HG03354 (cell line): ENCODE results near the gene PRMT3.
"Not testable (repeated sequence)": the region's sequence is repeated elsewhere in the genome, so short reads cannot be mapped to it uniquely, and the experiment has no call there.

ENCODE experiments used
- ATAC-seq: cut with Tn5 transposase; IDR thresholded peaks from one replicate; pipeline ENCODE4 v1.9.1; 2021; ENCODE audit warnings: mild to moderate bottlenecking; ENCODE audit not compliant: unreplicated experiment, poor library complexity, severe bottlenecking

The PRMT3 gene

GRCh38 chr11:20493340-20493739 is 105.8 kb downstream of the PRMT3 start:
- ATAC-seq: no peak

- ATAC-seq: no peak
Measured at GRCh38 chr11:20497124-20497792, 109.7 kb downstream of the PRMT3 start.

- peak; percentile 88 for ATAC-seq
Measured at GRCh38 chr11:20501252-20501651, 113.7 kb downstream of the PRMT3 start.

DNA sequence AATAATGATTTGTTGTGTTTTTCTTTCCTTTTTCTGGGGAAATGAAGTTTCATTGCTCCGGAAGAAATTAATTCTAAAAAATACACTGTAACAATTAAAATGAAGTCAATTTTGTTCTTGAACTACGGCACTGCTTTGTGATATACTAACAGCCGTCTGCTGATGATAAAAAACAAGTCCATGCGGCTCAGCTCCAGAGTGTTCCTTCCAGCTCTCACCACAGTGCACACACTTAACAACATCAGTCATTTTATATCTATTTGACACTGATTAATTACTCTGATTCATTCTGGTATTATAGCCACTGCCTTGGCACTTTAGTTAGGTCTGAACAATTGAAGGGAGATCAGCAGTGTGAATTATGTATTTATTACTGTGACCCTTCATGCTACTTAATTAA is 114.5 kb downstream of the PRMT3 start:
- no peak for ATAC-seq

DNA sequence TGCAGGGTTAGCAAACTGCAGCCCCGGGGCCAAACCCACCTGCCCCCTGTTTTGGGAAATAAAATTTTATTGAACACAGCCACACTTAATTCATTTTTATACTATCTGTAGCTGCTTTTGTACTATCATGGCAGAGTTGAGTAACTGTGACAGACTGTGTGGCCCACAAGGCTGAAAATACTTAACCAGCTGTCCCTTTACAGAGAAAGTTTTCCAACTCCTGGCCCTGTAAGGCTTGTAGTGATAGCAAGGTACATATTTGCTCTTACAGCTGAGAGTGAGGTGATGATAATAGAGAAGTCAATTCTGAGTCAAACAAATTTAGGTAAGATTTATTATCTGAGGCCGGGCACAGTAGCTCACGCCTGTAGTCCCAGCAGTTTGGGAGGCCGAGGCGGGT is 124.5 kb downstream of the PRMT3 start:
- no peak for ATAC-seq

DNA sequence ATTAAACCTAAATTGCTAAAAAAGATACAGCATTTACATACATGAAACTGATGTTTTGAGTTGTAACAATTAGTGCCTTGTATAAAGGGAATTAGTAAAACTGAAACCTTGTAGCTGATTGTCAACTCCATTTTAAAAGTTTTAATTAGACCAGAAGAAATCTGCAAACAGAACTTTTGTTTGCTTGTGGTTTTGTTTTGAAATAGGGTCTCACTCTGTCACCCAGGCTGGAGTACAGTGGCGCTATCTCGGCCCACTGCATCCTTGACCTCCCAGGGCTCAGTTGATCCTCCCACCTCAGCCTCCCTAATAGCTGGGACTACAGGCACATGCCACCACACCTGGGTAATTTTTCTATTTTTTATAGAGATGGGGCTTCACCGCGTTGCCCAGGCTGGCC is 125.4 kb downstream of the PRMT3 start:
- no peak for ATAC-seq

DNA sequence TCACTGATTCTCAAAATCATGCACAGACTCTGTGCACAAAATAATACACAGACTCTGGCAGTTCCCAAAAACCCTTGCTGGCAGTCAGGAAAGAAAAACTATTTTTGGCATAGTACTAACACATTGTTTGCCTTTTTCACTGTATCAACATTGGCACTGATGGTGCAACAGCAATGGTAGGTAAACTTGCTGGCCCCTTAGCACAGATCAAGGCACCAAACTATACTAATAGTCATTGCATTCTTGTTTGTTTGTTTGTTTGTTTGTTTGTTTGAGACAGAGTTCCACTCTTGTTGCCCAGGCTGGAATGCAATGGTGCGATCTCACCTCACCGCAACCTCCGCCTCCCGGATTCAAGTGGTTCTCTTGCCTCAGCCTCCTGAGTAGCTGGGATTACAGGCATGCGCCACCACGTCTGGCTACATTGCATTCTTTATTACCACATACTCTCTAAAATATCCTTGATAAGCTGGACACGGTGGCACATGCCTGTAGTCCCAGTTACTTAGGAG is 130.9 kb downstream of the PRMT3 start:
- no peak for ATAC-seq

DNA sequence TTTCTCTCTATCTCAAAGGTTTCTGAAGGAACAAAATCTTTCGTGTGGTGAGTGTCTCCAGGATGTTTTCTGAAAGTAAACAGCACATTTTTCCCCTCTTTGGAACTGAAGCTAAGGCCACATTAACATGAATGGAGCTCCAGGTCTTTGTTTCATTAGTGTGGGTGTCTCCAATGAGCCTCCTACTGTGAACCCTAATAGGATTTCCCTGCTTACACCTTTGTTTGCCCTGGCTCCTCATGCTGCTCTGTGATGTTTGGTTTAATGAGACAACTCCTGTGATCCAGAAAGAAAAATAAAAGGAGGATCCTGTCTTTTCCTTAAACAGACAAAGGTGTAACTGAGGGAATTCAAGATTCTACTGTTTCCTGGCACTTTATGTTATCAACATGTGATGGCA is 135.0 kb downstream of the PRMT3 start:
- ATAC-seq: no peak

DNA sequence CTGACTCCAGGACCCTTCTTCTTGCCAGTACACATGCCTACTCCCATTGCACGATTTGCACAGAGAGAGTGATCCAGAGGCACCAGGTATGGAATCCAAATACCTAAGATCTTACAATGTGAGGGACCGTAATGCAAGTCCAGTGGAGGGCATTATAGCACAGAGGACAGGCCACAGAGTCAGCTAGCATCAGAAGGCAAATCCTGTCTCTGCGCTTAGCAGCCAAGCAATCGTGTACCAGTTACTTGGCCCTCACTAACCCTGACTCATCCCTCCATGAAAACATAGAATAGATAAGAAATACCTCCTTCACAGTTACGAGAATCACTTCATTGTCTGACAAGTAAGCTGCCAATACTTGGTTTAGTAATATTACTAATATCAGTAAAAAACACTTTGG is 142.2 kb downstream of the PRMT3 start:
- ATAC-seq: no peak

GRCh38 chr11:20530942-20531703 is 143.6 kb downstream of the PRMT3 start:
- no peak for ATAC-seq

GRCh38 chr11:20535271-20535881 is 147.9 kb downstream of the PRMT3 start:
- no peak for ATAC-seq

- ATAC-seq: no peak
Measured at GRCh38 chr11:20536365-20536764, 148.8 kb downstream of the PRMT3 start.

DNA sequence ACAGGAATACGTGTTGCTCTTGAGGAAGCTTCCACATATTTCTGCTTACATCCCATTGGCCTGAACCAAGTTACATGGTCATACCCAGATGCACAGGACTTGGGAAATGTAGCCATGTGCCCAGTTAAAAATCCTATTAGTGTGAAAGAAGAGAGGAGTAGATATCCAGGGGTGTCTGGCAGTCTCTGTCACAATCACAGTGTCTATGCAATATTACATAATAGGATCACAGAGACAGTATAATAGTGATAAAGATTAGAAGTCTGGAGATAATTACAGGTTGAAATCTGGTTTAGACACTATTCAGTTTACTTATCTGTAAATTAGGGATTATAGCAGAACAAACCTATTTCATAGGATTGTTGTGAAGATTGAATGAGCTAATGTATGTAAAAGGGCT is 149.3 kb downstream of the PRMT3 start:
- no peak for ATAC-seq

- ATAC-seq: no peak
Measured at GRCh38 chr11:20541503-20541902, 154.0 kb downstream of the PRMT3 start.

DNA sequence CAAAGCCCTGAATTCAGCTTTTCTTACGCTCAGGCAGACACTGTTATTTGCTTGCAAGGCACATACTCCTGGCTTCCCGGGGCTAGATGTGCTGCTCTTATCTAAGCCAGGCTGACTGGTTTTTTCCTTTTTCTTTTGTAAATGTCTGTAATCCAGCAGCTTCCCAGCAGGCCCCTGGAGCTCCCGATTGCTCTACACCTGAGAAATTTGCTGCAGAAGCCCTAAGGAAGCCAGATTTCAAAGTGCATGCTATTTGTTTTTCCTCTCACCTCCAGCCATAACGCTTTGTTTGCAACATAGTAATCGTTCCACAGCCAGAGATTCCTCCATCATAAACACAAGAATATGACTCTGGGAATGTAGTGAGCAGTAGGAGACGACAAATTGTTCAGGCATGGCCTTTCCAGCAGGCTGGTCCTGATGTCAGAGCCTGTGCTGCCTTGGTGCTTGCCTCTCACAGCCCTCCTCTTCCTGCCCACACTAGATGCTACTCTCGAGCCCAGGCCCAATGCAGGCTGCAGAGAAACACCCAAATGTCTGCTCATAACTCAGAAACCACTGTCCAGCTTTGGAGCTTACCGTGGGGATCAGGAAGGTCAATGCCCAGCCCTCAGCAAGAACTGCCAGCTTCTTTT is 157.2 kb downstream of the PRMT3 start:
- no peak for ATAC-seq

- ATAC-seq: no peak
Measured at GRCh38 chr11:20547411-20547810, 159.9 kb downstream of the PRMT3 start.

- ATAC-seq: no peak
Measured at GRCh38 chr11:20551096-20551495, 163.6 kb downstream of the PRMT3 start.

GRCh38 chr11:20555783-20556182 is 168.3 kb downstream of the PRMT3 start:
- ATAC-seq: no peak

- not testable (repeated sequence) for ATAC-seq
Measured at GRCh38 chr11:20556396-20556795, 168.9 kb downstream of the PRMT3 start.

GRCh38 chr11:20558741-20559140 is 171.2 kb downstream of the PRMT3 start:
- no peak for ATAC-seq
